Activated T-cell treated with anti-CD3 and anti-CD28 coated beads, Interleukin-2, amount 50 U/mL, for 4 hours (primary cell): ENCODE data around the gene CRTC2. TPM values are rescaled to one million over a fixed set of nuclear protein-coding genes. Genes with fewer than 3 reads are reported as not detected.

ENCODE experiments used
- ATAC-seq, 2 donors: fragments of 200-7000 bp; cut with Tn5 transposase; one replicate each; pipeline ENCODE4 v1.10.0; 2021
- DNase-seq: peaks from one replicate; pipeline ENCODE4 v3.0.0-alpha.2; 2020
- H3K27me3 Mint-ChIP-seq: one replicate; pipeline ENCODE4 v1.8.0; 2021; ENCODE audit warnings: low read depth, mixed read lengths
- H3K36me3 Mint-ChIP-seq: one replicate; pipeline ENCODE4 v1.8.0; 2022; ENCODE audit warnings: mixed read lengths; ENCODE audit not compliant: insufficient read depth
- H3K4me1 Mint-ChIP-seq: one replicate; pipeline ENCODE4 v1.8.0; 2021; ENCODE audit warnings: low read depth, mixed read lengths
- H3K4me3 Mint-ChIP-seq: one replicate; pipeline ENCODE4 v1.8.0; 2021; ENCODE audit warnings: mild to moderate bottlenecking, moderate library complexity, mixed read lengths
- H3K9me3 Mint-ChIP-seq: one replicate; pipeline ENCODE4 v1.8.0; 2021; ENCODE audit warnings: mixed read lengths
- total RNA-seq, 3 donors: library from RNA; stranded (reverse); gene quantifications; one replicate each; pipeline ENCODE4 v1.2.1, GENCODE V29; 2021

CRTC2 gene
- total RNA-seq, 3 donors from 2014 or later = 43.7 to 56.0 (median 51.7) TPM

DNA sequence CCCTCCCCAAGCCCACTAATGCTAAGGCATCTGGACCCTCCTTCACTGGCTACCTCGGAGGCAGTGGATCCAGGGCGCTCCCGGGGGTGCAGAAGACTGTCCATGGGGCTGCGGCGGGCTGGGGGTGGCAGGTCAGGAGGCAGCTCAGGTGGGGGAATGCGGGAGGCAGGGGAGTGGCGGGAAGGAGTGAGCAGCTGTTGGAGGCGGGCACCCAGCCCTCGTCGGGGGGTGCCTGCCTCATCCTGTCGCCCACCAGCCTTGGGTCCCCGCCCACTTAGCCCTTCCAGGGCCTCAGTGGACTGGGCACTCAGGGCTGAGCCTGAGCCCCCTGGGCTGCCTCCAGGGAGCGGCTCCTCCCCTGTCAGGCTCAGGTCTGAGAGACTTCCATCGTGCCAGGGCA lies 25.0 kb downstream of the CRTC2 start:
- no peak overlapping the region for H3K4me3 Mint-ChIP-seq
- H3K4me1 Mint-ChIP-seq = no peaks in the 10 kb centered on the region
- no peaks in the 10 kb centered on the region for H3K9me3 Mint-ChIP-seq
- no peak for DNase-seq
- ATAC-seq = no peak
- no peaks in the 10 kb centered on the region for H3K27me3 Mint-ChIP-seq
- peaks cover 28% of the 10 kb centered on the region for H3K36me3 Mint-ChIP-seq

GRCh38 chr1:153932156-153933131 lies 26.0 kb downstream of the CRTC2 start:
- Mint-ChIP-seq H3K27me3 (no peaks in the 10 kb centered on the region), H3K9me3 (no peaks in the 10 kb centered on the region), H3K4me1 (peaks cover 4% of the 10 kb centered on the region), H3K36me3 (peaks cover 25% of the 10 kb centered on the region), H3K4me3 (no peak overlapping the region)
- no peak for ATAC-seq
- no peak for DNase-seq

GRCh38 chr1:153929981-153930948 lies 28.1 kb downstream of the CRTC2 start:
- Mint-ChIP-seq H3K4me1 (peaks cover 4% of the 10 kb centered on the region), H3K9me3 (no peaks in the 10 kb centered on the region), H3K27me3 (no peaks in the 10 kb centered on the region), H3K4me3 (no peak overlapping the region), H3K36me3 (peaks cover 10% of the 10 kb centered on the region)
- DNase-seq (no peak), ATAC-seq (no peak)

DNA sequence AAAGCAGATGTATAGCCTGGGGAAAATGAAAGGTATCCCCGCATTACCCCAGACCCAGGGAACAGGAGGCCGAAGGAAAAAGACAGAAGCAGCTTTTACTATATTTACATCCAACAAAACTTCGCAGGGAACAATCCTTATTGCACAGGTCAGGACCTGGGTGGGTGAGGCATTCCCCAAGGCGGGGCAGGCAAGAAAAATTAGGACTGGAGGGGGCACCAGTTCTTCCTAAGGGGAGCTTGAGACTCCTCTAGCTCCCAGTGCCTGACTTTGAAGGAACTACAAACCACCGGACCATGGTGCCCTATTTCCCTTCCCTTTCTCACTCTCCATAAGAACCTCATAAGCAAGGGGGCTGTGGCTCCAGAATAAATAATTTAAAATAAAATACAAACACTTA lies 29.0 kb downstream of the CRTC2 start:
- Mint-ChIP-seq H3K36me3 (peaks cover 6% of the 10 kb centered on the region), H3K4me1 (peaks cover 4% of the 10 kb centered on the region), H3K4me3 (no peak overlapping the region), H3K27me3 (no peaks in the 10 kb centered on the region), H3K9me3 (no peaks in the 10 kb centered on the region)
- no peak for ATAC-seq
- no peak for DNase-seq

DNA sequence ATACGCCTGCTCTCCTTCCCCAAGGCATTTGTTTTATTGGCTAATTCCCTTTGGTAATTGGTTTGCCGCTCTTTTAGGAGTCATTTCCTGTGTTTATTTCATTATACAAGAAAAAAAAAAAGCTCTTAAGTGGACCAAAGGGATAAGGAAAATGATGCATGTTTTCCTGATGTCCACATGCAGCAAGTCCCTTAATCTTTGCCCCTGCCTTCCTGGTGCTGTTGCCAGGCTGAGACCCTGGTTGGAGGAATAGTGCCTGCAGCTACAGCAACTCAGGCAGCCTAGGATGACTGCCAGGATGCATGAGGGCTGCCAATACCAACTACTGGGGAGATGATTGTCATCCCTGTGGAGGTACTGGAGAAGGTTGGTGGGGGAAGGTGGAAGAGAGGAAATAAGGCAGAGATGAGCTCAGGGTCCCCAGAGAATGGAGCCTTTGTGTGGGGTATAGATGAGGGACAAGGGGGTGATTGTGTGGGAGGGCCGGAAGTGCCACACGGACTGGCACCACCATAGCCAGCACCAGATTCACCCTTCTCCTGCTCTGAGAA lies 29.5 kb downstream of the CRTC2 start:
- ATAC-seq (no peak), DNase-seq (no peak)
- Mint-ChIP-seq H3K4me3 (no peak overlapping the region), H3K36me3 (peaks cover 4% of the 10 kb centered on the region), H3K9me3 (no peaks in the 10 kb centered on the region), H3K4me1 (peaks cover 6% of the 10 kb centered on the region), H3K27me3 (no peaks in the 10 kb centered on the region)

DNA sequence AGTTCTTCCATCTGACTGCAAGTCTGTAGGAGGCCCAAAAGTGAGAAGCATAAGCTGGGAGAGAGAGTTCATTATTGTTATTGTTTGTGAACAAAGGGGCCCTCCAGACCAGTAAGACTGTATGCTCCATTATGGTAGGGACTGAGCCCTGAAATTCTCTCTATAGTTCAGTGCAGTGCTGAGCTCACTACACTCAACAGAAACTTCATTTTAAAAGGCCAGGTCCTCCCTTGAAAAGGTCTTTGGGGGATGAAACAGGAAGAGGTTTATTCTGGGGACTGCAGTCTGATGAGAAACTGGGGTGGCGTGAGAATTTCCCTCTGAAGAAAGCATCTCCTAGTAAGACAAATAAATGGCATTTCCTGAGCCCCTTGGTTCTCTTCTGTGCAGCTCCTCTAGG lies 30.2 kb downstream of the CRTC2 start:
- Mint-ChIP-seq H3K27me3 (no peaks in the 10 kb centered on the region), H3K4me1 (peaks cover 8% of the 10 kb centered on the region), H3K4me3 (no peak overlapping the region), H3K9me3 (no peaks in the 10 kb centered on the region), H3K36me3 (peaks cover 4% of the 10 kb centered on the region)
- DNase-seq = no peak
- no peak for ATAC-seq

DNA sequence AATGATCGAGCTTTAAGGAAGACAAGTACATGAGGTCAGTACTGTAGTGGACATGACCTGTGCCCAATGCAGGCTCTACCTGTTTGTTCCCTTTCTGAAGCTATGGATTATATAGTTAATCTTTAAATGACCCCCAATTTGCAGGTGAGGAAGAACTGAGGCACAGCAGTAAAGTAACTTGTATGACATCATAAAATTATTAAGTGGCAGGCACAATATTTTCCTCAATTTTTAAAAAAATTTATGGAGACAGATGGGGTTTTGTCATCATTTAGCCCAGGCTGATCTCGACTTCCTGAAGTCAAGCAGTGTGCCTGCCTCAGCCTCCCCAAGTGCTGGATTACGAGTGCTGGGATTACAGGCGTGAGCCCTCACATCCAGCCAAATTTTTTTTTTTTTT lies 32.0 kb downstream of the CRTC2 start:
- Mint-ChIP-seq H3K27me3 (no peaks in the 10 kb centered on the region), H3K36me3 (peaks cover 4% of the 10 kb centered on the region), H3K4me3 (no peak overlapping the region), H3K4me1 (peaks cover 12% of the 10 kb centered on the region), H3K9me3 (no peaks in the 10 kb centered on the region)
- DNase-seq = no peak
- no peak for ATAC-seq

GRCh38 chr1:153922972-153923925 lies 35.2 kb downstream of the CRTC2 start, which contains the start of gene GATAD2B:
Gene GATAD2B, minus strand, starts transcription at chr1:153922972. Its CDS starts 94,625 bp downstream, at chr1:153828347.
- DNase-seq = peak; percentile 97
- Mint-ChIP-seq H3K36me3 (peaks cover 6% of the 10 kb centered on the region), H3K9me3 (no peaks in the 10 kb centered on the region), H3K4me1 (peaks cover 42% of the 10 kb centered on the region), H3K4me3 (peak within 1 kb of the TSS; percentile 95), H3K27me3 (no peaks in the 10 kb centered on the region)
- peak; percentile 95 for ATAC-seq

- H3K27me3 Mint-ChIP-seq = no peaks in the 10 kb centered on the region
- peaks cover 44% of the 10 kb centered on the region for H3K4me1 Mint-ChIP-seq
- ATAC-seq (peak; percentile 26 to 32), DNase-seq (peak; percentile 61)
- peak overlapping the region; percentile 95 for H3K4me3 Mint-ChIP-seq
- H3K9me3 Mint-ChIP-seq = no peaks in the 10 kb centered on the region
- H3K36me3 Mint-ChIP-seq = peaks cover 12% of the 10 kb centered on the region
Measured at GRCh38 chr1:153922076-153922971, 36.1 kb downstream of the CRTC2 start.

DNA sequence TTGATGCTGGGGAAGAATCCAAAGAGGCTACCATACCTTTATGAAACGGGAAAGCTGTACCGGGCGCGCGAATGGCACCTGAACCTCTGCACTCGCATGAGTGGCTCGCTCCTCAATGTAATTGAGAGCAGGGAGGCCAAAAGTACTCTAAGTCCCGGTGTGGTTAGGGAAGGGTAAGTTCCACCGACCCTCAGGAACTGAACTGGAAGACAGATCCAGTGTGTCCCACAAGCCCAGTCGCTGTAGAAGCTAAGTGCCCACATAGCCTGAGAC lies 36.7 kb downstream of the CRTC2 start:
- Mint-ChIP-seq H3K4me1 (peaks cover 44% of the 10 kb centered on the region), H3K4me3 (peak overlapping the region; percentile 95), H3K9me3 (no peaks in the 10 kb centered on the region), H3K27me3 (no peaks in the 10 kb centered on the region), H3K36me3 (peaks cover 12% of the 10 kb centered on the region)
- no peak for ATAC-seq
- DNase-seq = no peak

DNA sequence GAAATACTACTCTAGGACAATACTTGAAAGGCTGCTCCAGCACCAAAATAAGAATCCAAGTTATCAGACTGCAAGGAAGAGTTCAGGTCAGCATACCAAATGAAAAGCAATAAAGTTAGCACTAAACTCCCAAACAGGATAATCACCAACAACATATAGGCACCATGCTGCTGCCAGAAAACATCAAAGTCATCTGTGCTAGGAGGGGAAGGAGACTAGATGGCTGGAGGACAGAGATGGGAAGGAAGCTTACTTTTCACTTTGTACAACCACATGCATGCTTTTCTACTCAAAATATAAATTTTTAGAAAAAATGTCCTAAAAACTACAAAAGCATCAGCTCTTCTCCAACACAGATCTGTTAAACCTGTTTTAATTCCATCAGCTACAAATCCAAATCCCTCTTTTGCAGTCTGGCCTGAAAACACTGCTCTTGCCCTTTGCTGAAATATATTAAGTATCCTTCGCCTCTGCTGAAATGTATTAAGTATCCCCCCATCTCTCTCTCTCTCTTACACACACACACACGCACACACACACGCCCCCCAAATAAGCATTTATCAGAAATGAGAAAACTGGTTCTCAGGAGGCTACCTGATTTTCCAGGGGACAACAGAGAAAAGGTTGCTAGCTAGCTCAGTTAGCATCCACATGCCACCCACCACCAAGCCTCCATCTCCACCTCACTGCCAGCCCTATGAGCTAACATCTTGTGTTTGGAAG lies 37.2 kb downstream of the CRTC2 start:
- peaks cover 46% of the 10 kb centered on the region for H3K4me1 Mint-ChIP-seq
- DNase-seq (no peak), ATAC-seq (no peak)
- no peaks in the 10 kb centered on the region for H3K27me3 Mint-ChIP-seq
- peaks cover 13% of the 10 kb centered on the region for H3K36me3 Mint-ChIP-seq
- peak overlapping the region; percentile 95 for H3K4me3 Mint-ChIP-seq
- no peaks in the 10 kb centered on the region for H3K9me3 Mint-ChIP-seq
